Measurements from ENCODE around the gene SLC41A3.
"Not testable (repeated sequence)": the region's sequence is repeated elsewhere in the genome, so short reads cannot be mapped to it uniquely, and the experiment has no call there.

SLC41A3 gene

GRCh38 chr3:126025116-126025729 lies 58.7 kb downstream of the SLC41A3 start:
- DNase-seq = no peak

GRCh38 chr3:126024049-126024854 lies 59.7 kb downstream of the SLC41A3 start:
- DNase-seq = no peak

GRCh38 chr3:126023390-126023789 lies 60.5 kb downstream of the SLC41A3 start:
- no peak for DNase-seq

GRCh38 chr3:126022741-126023359 lies 61.1 kb downstream of the SLC41A3 start:
- DNase-seq = no peak

GRCh38 chr3:126021702-126022101 lies 62.2 kb downstream of the SLC41A3 start:
- DNase-seq = no peak

GRCh38 chr3:126021224-126021623 lies 62.7 kb downstream of the SLC41A3 start:
- DNase-seq = no peak

GRCh38 chr3:126019683-126020082 lies 64.2 kb downstream of the SLC41A3 start:
- DNase-seq = no peak

- DNase-seq = no peak
Measured at GRCh38 chr3:126018995-126019394, 64.9 kb downstream of the SLC41A3 start.

- no peak for DNase-seq
Measured at GRCh38 chr3:126018545-126018944, 65.4 kb downstream of the SLC41A3 start.

GRCh38 chr3:126017362-126017761 lies 66.6 kb downstream of the SLC41A3 start:
- DNase-seq = no peak

- no peak for DNase-seq
Measured at GRCh38 chr3:126016616-126017015, 67.3 kb downstream of the SLC41A3 start.

GRCh38 chr3:126015075-126015474 lies 68.8 kb downstream of the SLC41A3 start:
- no peak for DNase-seq

- no peak for DNase-seq
Measured at GRCh38 chr3:126014252-126014651, 69.7 kb downstream of the SLC41A3 start.

GRCh38 chr3:126013751-126014156 lies 70.2 kb downstream of the SLC41A3 start:
- DNase-seq = no peak

- DNase-seq = no peak
Measured at GRCh38 chr3:126009181-126009580, 74.7 kb downstream of the SLC41A3 start.

- DNase-seq = no peak
Measured at GRCh38 chr3:126008219-126008618, 75.7 kb downstream of the SLC41A3 start.

- no peak for DNase-seq
Measured at GRCh38 chr3:126005951-126006350, 78.0 kb downstream of the SLC41A3 start.

- DNase-seq = no peak
Measured at GRCh38 chr3:126004692-126005091, 79.2 kb downstream of the SLC41A3 start.

GRCh38 chr3:126004217-126004616 lies 79.7 kb downstream of the SLC41A3 start:
- DNase-seq = no peak

GRCh38 chr3:126003447-126004190 lies 80.3 kb downstream of the SLC41A3 start:
- no peak for DNase-seq

- DNase-seq = no peak
Measured at GRCh38 chr3:126002189-126002588, 81.7 kb downstream of the SLC41A3 start.

GRCh38 chr3:125996751-125997150 lies 87.2 kb downstream of the SLC41A3 start:
- DNase-seq = not testable (repeated sequence)

- peak; percentile 67 to 74 for DNase-seq
Measured at GRCh38 chr3:125990253-125990970, 93.5 kb downstream of the SLC41A3 start.

All from CD4-positive, alpha-beta T cell treated with Interleukin-1 beta for 1 hour (primary cell).